OCI-LY3 (cell line): ENCODE results near the gene CSDE1.
A peak's percentile ranks its signal among the peaks of the same experiment; 100 is the strongest.

Experiments
- H2AFZ ChIP-seq: fragments of 200-600, 300-600 bp; shearing (Covaris generic); 2 replicates; pipeline ENCODE4 v1.6.0; 2014; ENCODE audit warnings: antibody characterized with exemption, low read depth, low read length
- H3K27ac ChIP-seq: fragments of 200-600, 300-600 bp; sonication (generic); 2 replicates; pipeline ENCODE4 v1.5.1; 2014; ENCODE audit warnings: mild to moderate bottlenecking, low read length, moderate library complexity, mixed read lengths
- H3K27me3 ChIP-seq: fragments of 200-600, 300-600 bp; sonication (generic); 2 replicates; pipeline ENCODE4 v1.6.1; 2014; ENCODE audit warnings: low read depth, low read length, mixed read lengths
- H3K36me3 ChIP-seq: fragments of 200-600, 300-600 bp; sonication (generic); replicated peaks from 2 replicates; pipeline ENCODE3; 2014; ENCODE audit warnings: low read depth, low read length, mixed read lengths
- H3K4me1 ChIP-seq: fragments of 300-600, 200-600 bp; sonication (generic); 2 replicates; pipeline ENCODE4 v1.6.1; 2014; ENCODE audit warnings: low read length, mixed read lengths
- H3K4me2 ChIP-seq: fragments of 200-600, 300-600 bp; sonication (generic); 2 replicates; pipeline ENCODE4 v1.6.1; 2014; ENCODE audit warnings: low read length, mixed read lengths
- H3K4me3 ChIP-seq: fragments of 300-600, 200-600 bp; sonication (generic); 2 replicates; pipeline ENCODE4 v1.5.1; 2014; ENCODE audit warnings: antibody characterized with exemption, mild to moderate bottlenecking, low read length, moderate library complexity
- H3K79me2 ChIP-seq: fragments of 300-600, 200-600 bp; shearing (Covaris generic); 2 replicates; pipeline ENCODE4 v1.6.1; 2014; ENCODE audit warnings: mild to moderate bottlenecking, low read length, mixed read lengths
- H3K9ac ChIP-seq: fragments of 300-600, 200-600 bp; shearing (Covaris generic); 2 replicates; pipeline ENCODE4 v1.6.0; 2014; ENCODE audit warnings: mild to moderate bottlenecking, low read length, moderate library complexity
- H3K9me3 ChIP-seq: fragments of 200-600, 300-600 bp; shearing (Covaris generic); 2 replicates; pipeline ENCODE4 v1.6.1; 2014; ENCODE audit warnings: low read length, mixed read lengths; ENCODE audit not compliant: insufficient read depth
- H4K20me1 ChIP-seq: fragments of 200-600, 300-600 bp; sonication (generic); 2 replicates; pipeline ENCODE4 v1.6.1; 2016; ENCODE audit warnings: low read length, mixed read lengths; ENCODE audit not compliant: insufficient read depth
- EZH2phosphoT487 ChIP-seq: fragments of 200-600 bp; shearing (Covaris generic); IDR thresholded peaks from 2 replicates; pipeline ENCODE4 v1.6.1; 2018; ENCODE audit warnings: antibody characterized with exemption, mixed run types, low read depth
- TF ChIP-seq, protein P1 (sequence below): fragments of 200-600, 300-600 bp; sonication (generic); IDR thresholded peaks from 2 replicates; pipeline ENCODE4 v1.5.1; 2014; ENCODE audit warnings: antibody characterized with exemption, low read length, low read depth

Gene CSDE1

DNA sequence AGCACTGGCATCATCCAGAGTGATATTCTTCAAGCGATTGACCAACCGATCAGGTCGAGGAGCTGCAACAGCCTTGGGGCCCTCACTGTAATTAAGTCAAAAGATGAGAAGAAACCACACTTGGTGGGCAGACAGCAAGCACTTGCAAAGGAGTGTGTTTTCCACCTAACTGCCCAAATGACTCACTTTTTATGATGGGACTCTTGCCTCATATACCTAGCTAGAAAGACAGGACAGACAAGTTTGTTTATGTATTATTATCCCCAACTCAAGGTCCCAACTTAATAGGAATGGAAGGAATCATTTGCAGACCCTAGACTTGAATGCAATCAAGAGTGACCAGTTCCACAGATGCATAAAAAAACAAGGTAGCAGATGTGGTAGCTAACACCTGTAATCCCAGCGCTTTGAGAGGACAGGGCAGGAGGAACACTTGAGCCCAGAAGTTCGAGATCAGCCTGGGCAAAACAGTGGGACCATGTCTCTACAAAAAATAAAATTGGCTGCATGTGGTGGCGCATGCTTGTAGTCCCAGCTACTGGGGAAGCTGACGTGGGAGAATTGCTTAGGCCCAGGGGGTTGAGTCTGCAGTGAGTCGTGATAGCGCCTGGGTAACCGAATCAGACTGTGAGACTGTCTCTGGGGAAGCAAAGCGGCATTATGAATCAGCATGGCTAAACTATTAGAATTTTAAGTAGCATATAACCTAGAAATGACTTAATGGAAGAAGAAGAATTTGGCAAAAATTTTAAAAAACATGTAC is 38.9 kb downstream of the CSDE1 start:
- Histone ChIP-seq H3K4me1 (peaks cover 11% of the 10 kb centered on the region), H3K4me3 (no peak overlapping the region), H3K9ac (no peak overlapping the region), H4K20me1 (no peaks in the 10 kb centered on the region), H2AFZ (no peak overlapping the region), H3K9me3 (no peaks in the 10 kb centered on the region), H3K79me2 (peaks cover 24% of the 10 kb centered on the region), H3K4me2 (no peak overlapping the region), H3K27me3 (no peaks in the 10 kb centered on the region), H3K27ac (no peak overlapping the region), H3K36me3 (peaks cover 29% of the 10 kb centered on the region)
- TF ChIP-seq, protein P1, sequence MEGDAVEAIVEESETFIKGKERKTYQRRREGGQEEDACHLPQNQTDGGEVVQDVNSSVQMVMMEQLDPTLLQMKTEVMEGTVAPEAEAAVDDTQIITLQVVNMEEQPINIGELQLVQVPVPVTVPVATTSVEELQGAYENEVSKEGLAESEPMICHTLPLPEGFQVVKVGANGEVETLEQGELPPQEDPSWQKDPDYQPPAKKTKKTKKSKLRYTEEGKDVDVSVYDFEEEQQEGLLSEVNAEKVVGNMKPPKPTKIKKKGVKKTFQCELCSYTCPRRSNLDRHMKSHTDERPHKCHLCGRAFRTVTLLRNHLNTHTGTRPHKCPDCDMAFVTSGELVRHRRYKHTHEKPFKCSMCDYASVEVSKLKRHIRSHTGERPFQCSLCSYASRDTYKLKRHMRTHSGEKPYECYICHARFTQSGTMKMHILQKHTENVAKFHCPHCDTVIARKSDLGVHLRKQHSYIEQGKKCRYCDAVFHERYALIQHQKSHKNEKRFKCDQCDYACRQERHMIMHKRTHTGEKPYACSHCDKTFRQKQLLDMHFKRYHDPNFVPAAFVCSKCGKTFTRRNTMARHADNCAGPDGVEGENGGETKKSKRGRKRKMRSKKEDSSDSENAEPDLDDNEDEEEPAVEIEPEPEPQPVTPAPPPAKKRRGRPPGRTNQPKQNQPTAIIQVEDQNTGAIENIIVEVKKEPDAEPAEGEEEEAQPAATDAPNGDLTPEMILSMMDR: no peak
- no peak for TF ChIP-seq EZH2phosphoT487

GRCh38 chr1:114716304-114717170 is 41.2 kb downstream of the CSDE1 start, which contains the start of gene NRAS:
Gene NRAS (minus strand): TSS chr1:114716771. CDS start chr1:114716160, 611 bp downstream.
- Histone ChIP-seq H4K20me1 (no peaks in the 10 kb centered on the region), H2AFZ (peak within 1 kb of the TSS; percentile 67; the same call in 1 of the 2 replicates)

GRCh38 chr1:114715952-114716303 is 41.9 kb downstream of the CSDE1 start:
- Histone ChIP-seq H3K27me3 (no peaks in the 10 kb centered on the region), H3K4me3 (peak overlapping the region; percentile 95), H3K4me2 (peak overlapping the region; percentile 65), H2AFZ (no peak overlapping the region), H4K20me1 (no peaks in the 10 kb centered on the region), H3K4me1 (peaks cover 11% of the 10 kb centered on the region), H3K9me3 (no peaks in the 10 kb centered on the region), H3K9ac (peak overlapping the region; percentile 99), H3K79me2 (peaks cover 31% of the 10 kb centered on the region), H3K27ac (peak overlapping the region; percentile 81), H3K36me3 (peaks cover 18% of the 10 kb centered on the region)
- TF ChIP-seq EZH2phosphoT487: no peak
- TF ChIP-seq, protein P1: no peak

More at GRCh38 chr1:114716304-114717170, 41.2 kb downstream of the CSDE1 start, which contains the start of gene NRAS:
- peak within 1 kb of the TSS; percentile 99 for H3K9ac ChIP-seq
- H3K27ac ChIP-seq: peak within 1 kb of the TSS; percentile 81
- H3K4me1 ChIP-seq: peaks cover 11% of the 10 kb centered on the region
- peaks cover 31% of the 10 kb centered on the region for H3K79me2 ChIP-seq
- H3K36me3 ChIP-seq: peaks cover 21% of the 10 kb centered on the region
- H3K4me2 ChIP-seq: peak within 1 kb of the TSS; percentile 93
- TF ChIP-seq, protein P1: no peak
- TF ChIP-seq EZH2phosphoT487: no peak
- H3K4me3 ChIP-seq: peak within 1 kb of the TSS; percentile 95
- no peaks in the 10 kb centered on the region for H3K27me3 ChIP-seq
- H3K9me3 ChIP-seq: no peaks in the 10 kb centered on the region

DNA sequence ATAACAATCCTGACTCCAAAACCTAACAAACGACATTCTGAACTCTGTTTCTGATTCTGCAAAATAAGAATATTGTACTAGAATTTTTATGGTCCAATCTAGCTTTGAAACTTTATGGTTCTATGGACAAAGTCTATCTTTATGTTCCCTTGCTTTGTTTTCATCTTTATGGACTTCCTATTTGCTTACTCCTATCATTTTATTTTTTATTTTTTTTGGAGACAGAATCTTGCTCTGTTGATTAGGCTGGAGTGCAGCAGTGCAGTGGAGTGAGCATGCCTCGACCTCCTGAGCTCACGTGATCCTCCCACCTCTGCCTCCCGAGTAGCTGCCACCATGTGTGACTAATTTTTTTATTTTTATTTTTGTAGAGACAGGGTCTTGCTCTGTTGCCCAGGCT is 44.8 kb downstream of the CSDE1 start:
- Histone ChIP-seq H3K36me3 (peaks cover 9% of the 10 kb centered on the region), H2AFZ (no peak overlapping the region), H3K4me1 (peaks cover 11% of the 10 kb centered on the region), H3K79me2 (peaks cover 31% of the 10 kb centered on the region), H3K9me3 (no peaks in the 10 kb centered on the region), H3K9ac (no peak overlapping the region), H3K4me2 (no peak overlapping the region), H3K27ac (no peak overlapping the region), H3K4me3 (no peak overlapping the region), H3K27me3 (no peaks in the 10 kb centered on the region), H4K20me1 (no peaks in the 10 kb centered on the region)
- TF ChIP-seq, protein P1: no peak
- TF ChIP-seq EZH2phosphoT487: no peak
